ENCODE measurements around the gene RNF43.

DNA sequence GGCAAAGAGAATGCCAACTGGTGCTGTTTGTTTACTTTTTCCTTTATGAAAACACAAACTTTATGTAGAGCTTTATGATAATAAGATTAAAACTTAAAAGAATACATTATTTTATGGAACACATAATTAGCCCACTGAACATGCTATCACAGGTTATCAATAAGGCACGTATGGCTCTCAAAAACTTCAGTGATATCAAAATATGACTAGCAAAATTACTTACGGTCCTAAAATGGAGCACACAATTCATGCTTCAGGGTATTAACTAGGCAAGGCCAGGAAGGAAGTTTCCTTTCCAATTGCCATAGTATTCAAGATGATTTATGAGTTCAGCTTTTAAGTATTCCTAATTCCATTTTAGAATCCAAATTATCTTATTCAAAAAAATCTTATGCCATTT lies 3.6 kb downstream of the RNF43 start:
- TF ChIP-seq SIN3A (IDR thresholded peaks at IDR 0.05; ENCODE audit: borderline replicate concordance, insufficient read depth, low read length) (no peak), REST (IDR thresholded peaks at IDR 0.05; ENCODE audit: insufficient read depth in 1 of 2, low read depth in 2 of 2, low read length in 2 of 2) (no peak), POLR2AphosphoS5 (IDR thresholded peaks at IDR 0.05; ENCODE audit: low read depth, low read length) (no peak), TAF1 (IDR thresholded peaks at IDR 0.05; ENCODE audit: borderline replicate concordance, insufficient read depth, low read length) (no peak), FOXP2 (optimal IDR thresholded peaks at IDR 0.05; ENCODE audit: borderline replicate concordance, extremely low read depth, extremely low read length, insufficient read depth) (no peak)

All from PFSK-1 (cell line).